ENCODE results near the gene HFM1. TPM values are rescaled to one million over a fixed set of nuclear protein-coding genes. Genes with fewer than 3 reads are reported as not detected.

Gene HFM1
- polyA plus RNA-seq, 1 of the 3 experiments (the other 2 are of a cell fraction), result 0.10 TPM

DNA sequence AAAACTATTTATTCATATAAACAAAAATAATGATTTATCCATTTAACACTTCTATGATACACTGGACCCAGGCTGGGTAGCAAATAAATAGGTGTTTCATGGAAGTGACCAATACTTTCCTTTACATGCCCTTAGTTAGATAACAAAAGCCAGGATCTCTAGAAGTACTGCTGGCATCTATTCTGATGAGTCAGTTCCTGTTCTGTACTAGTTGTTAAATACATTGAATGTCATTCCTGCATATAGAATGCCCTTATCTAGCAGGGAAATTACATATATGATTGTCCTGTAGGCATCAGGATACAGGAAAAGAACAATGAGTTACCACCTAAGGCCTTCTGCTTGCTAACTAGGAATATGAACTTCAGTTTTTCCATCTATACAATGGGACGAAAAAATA is 130.8 kb downstream of the HFM1 start:
- TF ChIP-seq FOXJ3 (CRISPR knock-in tag; IDR thresholded peaks at IDR 0.05) (no peak), RXRA (IDR thresholded peaks at IDR 0.05; ENCODE audit: borderline replicate concordance, low read depth) (no peak), NFIC (IDR thresholded peaks at IDR 0.05; ENCODE audit: borderline replicate concordance) (no peak), JUND (IDR thresholded peaks at IDR 0.05) (no peak), RAD21 (IDR thresholded peaks at IDR 0.05; ENCODE audit: low read length) (no peak), GATA2 (CRISPR knock-in tag; IDR thresholded peaks at IDR 0.05) (no peak), MEF2A (IDR thresholded peaks at IDR 0.05; ENCODE audit: borderline replicate concordance, low read depth) (no peak), NRF1 (IDR thresholded peaks at IDR 0.05; ENCODE audit: low read depth, low read length) (no peak), POLR2AphosphoS5 (IDR thresholded peaks at IDR 0.05; ENCODE audit: low read depth, low read length) (no peak), EZH2phosphoT487 (IDR thresholded peaks at IDR 0.05; ENCODE audit: borderline replicate concordance, low read depth) (no peak)
- TF ChIP-seq, protein P1, sequence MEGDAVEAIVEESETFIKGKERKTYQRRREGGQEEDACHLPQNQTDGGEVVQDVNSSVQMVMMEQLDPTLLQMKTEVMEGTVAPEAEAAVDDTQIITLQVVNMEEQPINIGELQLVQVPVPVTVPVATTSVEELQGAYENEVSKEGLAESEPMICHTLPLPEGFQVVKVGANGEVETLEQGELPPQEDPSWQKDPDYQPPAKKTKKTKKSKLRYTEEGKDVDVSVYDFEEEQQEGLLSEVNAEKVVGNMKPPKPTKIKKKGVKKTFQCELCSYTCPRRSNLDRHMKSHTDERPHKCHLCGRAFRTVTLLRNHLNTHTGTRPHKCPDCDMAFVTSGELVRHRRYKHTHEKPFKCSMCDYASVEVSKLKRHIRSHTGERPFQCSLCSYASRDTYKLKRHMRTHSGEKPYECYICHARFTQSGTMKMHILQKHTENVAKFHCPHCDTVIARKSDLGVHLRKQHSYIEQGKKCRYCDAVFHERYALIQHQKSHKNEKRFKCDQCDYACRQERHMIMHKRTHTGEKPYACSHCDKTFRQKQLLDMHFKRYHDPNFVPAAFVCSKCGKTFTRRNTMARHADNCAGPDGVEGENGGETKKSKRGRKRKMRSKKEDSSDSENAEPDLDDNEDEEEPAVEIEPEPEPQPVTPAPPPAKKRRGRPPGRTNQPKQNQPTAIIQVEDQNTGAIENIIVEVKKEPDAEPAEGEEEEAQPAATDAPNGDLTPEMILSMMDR (IDR thresholded peaks at IDR 0.05), result no peak
- TF ChIP-seq, protein P2, sequence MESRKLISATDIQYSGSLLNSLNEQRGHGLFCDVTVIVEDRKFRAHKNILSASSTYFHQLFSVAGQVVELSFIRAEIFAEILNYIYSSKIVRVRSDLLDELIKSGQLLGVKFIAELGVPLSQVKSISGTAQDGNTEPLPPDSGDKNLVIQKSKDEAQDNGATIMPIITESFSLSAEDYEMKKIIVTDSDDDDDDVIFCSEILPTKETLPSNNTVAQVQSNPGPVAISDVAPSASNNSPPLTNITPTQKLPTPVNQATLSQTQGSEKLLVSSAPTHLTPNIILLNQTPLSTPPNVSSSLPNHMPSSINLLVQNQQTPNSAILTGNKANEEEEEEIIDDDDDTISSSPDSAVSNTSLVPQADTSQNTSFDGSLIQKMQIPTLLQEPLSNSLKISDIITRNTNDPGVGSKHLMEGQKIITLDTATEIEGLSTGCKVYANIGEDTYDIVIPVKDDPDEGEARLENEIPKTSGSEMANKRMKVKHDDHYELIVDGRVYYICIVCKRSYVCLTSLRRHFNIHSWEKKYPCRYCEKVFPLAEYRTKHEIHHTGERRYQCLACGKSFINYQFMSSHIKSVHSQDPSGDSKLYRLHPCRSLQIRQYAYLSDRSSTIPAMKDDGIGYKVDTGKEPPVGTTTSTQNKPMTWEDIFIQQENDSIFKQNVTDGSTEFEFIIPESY (IDR thresholded peaks at IDR 0.05; ENCODE audit: borderline replicate concordance, low read depth), result no peak
- Histone ChIP-seq H3K9ac (no peak overlapping the region), H3K4me3 (ENCODE audit: low read depth in 2 of 2, low read length in 1 of 2) (no peak overlapping the region), H3K27ac (ENCODE audit: low read depth in 2 of 2, low read length in 1 of 2) (no peak overlapping the region), H4K20me1 (ENCODE audit: insufficient read depth) (no peaks in the 10 kb centered on the region), H3K9me3 (no peaks in the 10 kb centered on the region), H3K79me2 (ENCODE audit: insufficient read depth) (no peaks in the 10 kb centered on the region), H3K27me3 (ENCODE audit: insufficient read depth) (no peaks in the 10 kb centered on the region), H2AFZ (ENCODE audit: low read depth) (no peak overlapping the region), H3K9me2 (no peaks in the 10 kb centered on the region), H3K36me3 (replicated peaks in 1 of 2; ENCODE audit: control insufficient read depth in 1 of 2, insufficient read depth in 2 of 2, low read length in 1 of 2) (no peaks in the 10 kb centered on the region), H3K4me2 (no peak overlapping the region), H3K4me1 (ENCODE audit: control insufficient read depth in 1 of 2, insufficient read depth in 2 of 2, low read depth in 1 of 2, low read length in 1 of 2) (no peaks in the 10 kb centered on the region), H3F3A (replicated peaks; ENCODE audit: insufficient read depth) (no peaks in the 10 kb centered on the region)
- ChIA-PET POLR2A (no interaction called here), CTCF (no interaction called here)
- 29% methylated on average over 1 of the region's 1 CpG for WGBS (ENCODE audit: low lambda C conversion rate)
- DNase-seq, result no peak

DNA sequence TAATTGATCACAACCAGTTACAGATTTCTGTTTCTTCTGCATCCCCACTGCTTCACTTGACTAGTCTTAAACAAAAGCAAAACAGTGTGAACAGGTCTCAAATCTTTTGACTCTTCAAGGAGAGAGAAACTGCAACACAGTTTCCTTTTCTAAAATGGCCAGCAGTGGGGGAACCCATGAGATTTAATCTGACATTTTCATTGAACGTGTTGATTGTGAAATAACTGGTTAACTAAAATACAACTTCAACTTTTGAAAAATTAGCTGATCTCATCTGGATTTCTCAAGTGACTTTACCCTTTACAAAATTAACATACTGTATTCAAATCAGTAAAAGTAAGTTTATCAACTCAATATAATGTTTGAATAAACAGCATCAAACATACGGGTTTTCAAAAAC is 143.0 kb downstream of the HFM1 start:
- H3K4me1 ChIP-seq (ENCODE audit: control insufficient read depth in 1 of 2, insufficient read depth in 2 of 2, low read depth in 1 of 2, low read length in 1 of 2), result no peaks in the 10 kb centered on the region
- no peak overlapping the region for H3K4me3 ChIP-seq (ENCODE audit: low read depth in 2 of 2, low read length in 1 of 2)
- H2AFZ ChIP-seq (ENCODE audit: low read depth), result no peak overlapping the region
- no peak overlapping the region for H3K27ac ChIP-seq (ENCODE audit: low read depth in 2 of 2, low read length in 1 of 2)
- H3K4me2 ChIP-seq, result no peak overlapping the region
- no peaks in the 10 kb centered on the region for H4K20me1 ChIP-seq (ENCODE audit: insufficient read depth)
- H3K9ac ChIP-seq, result no peak overlapping the region
- H3F3A ChIP-seq (replicated peaks; ENCODE audit: insufficient read depth), result no peaks in the 10 kb centered on the region
- H3K9me3 ChIP-seq, result no peaks in the 10 kb centered on the region
- ChIA-PET CTCF (interaction anchor here (2.1 kb wide), 1 partner anchor 96 kb away, joined by 11 read pairs; no protein-coding TSS in a partner anchor), POLR2A (no interaction called here)
- no peaks in the 10 kb centered on the region for H3K9me2 ChIP-seq
- H3K27me3 ChIP-seq (ENCODE audit: insufficient read depth), result no peaks in the 10 kb centered on the region
- no peaks in the 10 kb centered on the region for H3K36me3 ChIP-seq (replicated peaks in 1 of 2; ENCODE audit: control insufficient read depth in 1 of 2, insufficient read depth in 2 of 2, low read length in 1 of 2)
- H3K79me2 ChIP-seq (ENCODE audit: insufficient read depth), result no peaks in the 10 kb centered on the region
- DNase-seq, result no peak
- 48% methylated on average over 2 of the region's 2 CpGs for WGBS (ENCODE audit: low lambda C conversion rate)
- TF ChIP-seq SIN3A (IDR thresholded peaks at IDR 0.05; ENCODE audit: borderline replicate concordance, low read depth, low read length) (no peak), TAF1 (IDR thresholded peaks at IDR 0.05; ENCODE audit: borderline replicate concordance, low read depth, low read length) (no peak), EZH2phosphoT487 (IDR thresholded peaks at IDR 0.05; ENCODE audit: borderline replicate concordance, low read depth) (no peak), POLR2AphosphoS5 (IDR thresholded peaks at IDR 0.05; ENCODE audit: low read depth, low read length) (no peak), TEAD4 (IDR thresholded peaks at IDR 0.05; ENCODE audit: borderline replicate concordance, insufficient read depth) (no peak), ELF1 (IDR thresholded peaks at IDR 0.05) (no peak), RCOR1 (IDR thresholded peaks at IDR 0.05; ENCODE audit: low read length) (no peak), RFX5 (IDR thresholded peaks at IDR 0.05; ENCODE audit: low read length) (no peak)
- TF ChIP-seq, protein P3, sequence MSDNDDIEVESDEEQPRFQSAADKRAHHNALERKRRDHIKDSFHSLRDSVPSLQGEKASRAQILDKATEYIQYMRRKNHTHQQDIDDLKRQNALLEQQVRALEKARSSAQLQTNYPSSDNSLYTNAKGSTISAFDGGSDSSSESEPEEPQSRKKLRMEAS (IDR thresholded peaks at IDR 0.05; ENCODE audit: low read depth), result no peak
- TF ChIP-seq, protein P2 (IDR thresholded peaks at IDR 0.05; ENCODE audit: borderline replicate concordance, low read depth), result no peak
- TF ChIP-seq, protein P4, sequence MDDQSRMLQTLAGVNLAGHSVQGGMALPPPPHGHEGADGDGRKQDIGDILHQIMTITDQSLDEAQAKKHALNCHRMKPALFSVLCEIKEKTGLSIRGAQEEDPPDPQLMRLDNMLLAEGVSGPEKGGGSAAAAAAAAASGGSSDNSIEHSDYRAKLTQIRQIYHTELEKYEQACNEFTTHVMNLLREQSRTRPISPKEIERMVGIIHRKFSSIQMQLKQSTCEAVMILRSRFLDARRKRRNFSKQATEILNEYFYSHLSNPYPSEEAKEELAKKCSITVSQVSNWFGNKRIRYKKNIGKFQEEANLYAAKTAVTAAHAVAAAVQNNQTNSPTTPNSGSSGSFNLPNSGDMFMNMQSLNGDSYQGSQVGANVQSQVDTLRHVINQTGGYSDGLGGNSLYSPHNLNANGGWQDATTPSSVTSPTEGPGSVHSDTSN (IDR thresholded peaks at IDR 0.05), result no peak
